Ovary (tissue), 3 donors: Measurements from ENCODE around the gene CD200R1.

ENCODE experiments used
- POLR2A ChIP-seq: fragments of 450-650 bp; IDR thresholded peaks from one replicate; pipeline ENCODE4 v1.6.1; 2017; ENCODE audit warnings: antibody characterized with exemption, mild to moderate bottlenecking, moderate library complexity
- TF ChIP-seq, protein P1 (sequence below), 3 donors: fragments of 450-650 bp in 2 of 3; fragments of 200-600 bp in 1 of 3; IDR thresholded peaks; one replicate each; pipeline versions ENCODE4 v1.5.1 to v1.8.0; 2016 to 2022; ENCODE audit warnings: antibody characterized with exemption in 3 of 3, mild to moderate bottlenecking in 1 of 3
- donor health status: DM: no; HTN: no; CAD: no.

DNA sequence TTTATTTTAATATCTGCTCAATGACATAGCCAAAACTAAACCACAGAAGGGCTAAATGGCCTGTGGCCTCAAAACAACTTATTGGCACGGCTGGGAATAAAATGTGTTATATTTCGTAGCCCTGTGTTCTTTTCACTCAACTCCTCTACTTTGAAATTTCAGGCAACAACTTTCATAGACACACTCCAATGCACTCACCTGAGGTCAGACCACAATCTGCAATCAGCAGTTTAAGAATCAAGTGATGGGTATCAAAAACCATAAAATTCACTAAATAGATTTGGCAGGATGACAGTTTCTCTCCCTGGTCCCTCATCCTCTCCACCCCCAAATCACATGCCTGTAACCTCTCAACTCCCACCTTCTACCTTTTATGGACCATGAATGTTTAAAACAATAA is 2.0 kb upstream of the CD200R1 start:
- no peak for TF ChIP-seq POLR2A
- TF ChIP-seq, protein P1, sequence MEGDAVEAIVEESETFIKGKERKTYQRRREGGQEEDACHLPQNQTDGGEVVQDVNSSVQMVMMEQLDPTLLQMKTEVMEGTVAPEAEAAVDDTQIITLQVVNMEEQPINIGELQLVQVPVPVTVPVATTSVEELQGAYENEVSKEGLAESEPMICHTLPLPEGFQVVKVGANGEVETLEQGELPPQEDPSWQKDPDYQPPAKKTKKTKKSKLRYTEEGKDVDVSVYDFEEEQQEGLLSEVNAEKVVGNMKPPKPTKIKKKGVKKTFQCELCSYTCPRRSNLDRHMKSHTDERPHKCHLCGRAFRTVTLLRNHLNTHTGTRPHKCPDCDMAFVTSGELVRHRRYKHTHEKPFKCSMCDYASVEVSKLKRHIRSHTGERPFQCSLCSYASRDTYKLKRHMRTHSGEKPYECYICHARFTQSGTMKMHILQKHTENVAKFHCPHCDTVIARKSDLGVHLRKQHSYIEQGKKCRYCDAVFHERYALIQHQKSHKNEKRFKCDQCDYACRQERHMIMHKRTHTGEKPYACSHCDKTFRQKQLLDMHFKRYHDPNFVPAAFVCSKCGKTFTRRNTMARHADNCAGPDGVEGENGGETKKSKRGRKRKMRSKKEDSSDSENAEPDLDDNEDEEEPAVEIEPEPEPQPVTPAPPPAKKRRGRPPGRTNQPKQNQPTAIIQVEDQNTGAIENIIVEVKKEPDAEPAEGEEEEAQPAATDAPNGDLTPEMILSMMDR (IDR thresholded peaks at IDR 0.05) = no peak
